ENCODE results near the gene MED16.
"Not testable (repeated sequence)": the region's sequence is repeated elsewhere in the genome, so short reads cannot be mapped to it uniquely, and the experiment has no call there.

The MED16 gene

DNA sequence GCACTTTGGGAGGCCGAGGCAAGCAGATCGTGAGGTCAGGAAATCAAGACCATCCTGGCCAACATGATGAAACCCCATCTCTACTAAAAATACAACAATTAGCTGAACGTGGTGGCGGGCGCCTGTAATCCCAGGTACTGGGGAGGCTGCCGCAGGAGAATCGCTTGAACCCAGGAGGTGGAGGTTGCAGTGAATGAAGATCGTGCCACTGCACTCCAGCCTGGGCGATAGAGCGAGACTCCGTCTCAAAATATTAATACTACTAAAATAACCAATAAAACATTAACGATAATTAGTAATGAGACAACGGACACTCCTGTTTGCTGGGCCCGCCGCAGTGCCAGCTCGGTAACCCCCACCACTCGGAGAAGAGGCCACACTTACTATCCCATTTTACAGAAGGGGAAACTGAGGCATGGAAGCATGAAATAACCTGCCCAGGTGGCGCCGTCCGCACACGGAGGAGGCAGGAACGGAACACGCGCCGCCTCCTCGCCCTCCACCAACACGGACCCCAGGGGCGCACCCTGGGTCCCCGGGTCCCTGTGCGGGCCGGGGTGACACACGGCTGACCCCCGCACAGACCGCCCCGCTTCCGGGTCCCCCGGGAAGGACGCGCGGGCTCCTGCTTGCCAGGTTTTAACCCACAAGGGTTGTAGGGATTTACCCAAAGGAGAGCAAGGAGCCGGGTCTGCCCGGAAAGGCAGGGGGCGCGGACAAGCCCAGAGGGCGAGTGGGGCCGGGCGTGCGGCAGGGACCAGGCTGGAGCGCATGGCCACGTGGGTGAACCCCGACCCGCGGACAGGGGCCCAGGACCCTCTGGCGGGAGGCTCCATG is 18.4 kb upstream of the MED16 start:
- no peak for DNase-seq

DNA sequence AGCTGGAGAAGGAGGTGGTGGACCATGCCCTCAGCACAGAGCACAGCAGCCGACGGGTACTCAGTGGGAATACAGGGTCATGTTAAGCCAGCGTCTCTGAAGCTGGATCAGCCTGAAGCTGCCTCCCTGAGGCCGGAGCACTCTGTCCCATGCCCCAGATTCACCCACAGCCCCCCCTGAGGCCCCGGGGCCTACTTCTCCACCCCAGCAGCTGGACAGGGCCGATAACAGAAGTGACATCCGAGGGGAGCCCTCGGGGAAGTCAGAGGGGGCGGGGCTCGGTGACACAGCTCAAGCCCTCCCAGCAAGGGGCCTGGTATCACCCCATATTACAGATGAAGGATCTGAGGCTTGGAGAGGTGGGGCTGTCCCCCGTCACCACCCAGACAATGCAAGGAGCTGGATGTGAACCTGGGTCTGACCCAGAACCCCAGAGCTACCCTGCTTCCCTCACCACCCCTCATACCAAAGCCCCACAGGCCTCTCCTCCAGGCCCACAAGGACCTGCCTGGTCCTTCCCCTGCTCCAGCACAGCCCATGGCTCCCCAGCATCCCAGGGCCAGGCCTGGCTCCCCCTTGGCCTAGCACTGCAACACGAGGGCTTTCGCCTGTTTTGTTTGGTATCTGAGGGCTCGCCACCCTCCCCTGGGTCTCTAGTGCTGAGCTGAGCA is 14.3 kb upstream of the MED16 start:
- DNase-seq, result no peak

DNA sequence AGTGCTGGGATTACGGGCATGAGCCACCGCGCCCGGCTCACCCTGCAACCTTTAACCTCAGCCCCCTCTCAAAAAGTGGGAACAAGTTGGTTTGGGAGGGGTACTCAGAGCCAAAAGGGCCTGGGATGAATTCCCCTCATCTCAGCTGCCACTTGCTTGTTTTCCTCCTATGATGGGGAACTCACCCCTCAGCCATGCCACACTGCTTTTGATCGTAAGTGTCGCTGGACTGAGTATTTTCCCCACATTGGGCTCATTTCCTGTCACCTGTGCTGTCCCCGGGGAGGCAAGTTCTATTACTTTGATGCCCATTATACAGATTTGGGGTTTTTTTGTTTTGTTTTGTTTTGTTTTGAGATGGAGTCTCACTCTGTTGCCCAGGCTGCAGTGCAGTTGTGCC is 13.5 kb upstream of the MED16 start:
- no peak for DNase-seq

DNA sequence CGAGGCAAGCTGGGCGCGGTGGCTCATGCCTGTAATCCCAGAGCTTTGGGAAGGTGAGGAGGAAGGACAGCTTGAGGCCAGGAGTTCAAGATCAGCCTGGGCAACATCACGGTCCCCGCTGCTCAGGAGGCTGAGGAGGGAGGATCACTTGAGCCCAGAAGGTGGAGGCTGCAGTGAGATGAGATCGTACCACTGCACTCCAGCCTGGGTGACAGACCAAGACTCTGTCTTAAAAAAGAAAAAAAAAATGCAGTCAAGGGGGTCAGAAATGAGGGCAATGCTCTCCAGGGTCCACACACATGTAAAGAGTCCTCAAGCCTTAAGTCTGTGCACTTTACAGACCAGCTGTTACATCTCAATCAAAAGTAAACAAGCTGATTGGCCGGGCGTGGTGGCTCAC is 11.6 kb upstream of the MED16 start:
- DNase-seq, result no peak

DNA sequence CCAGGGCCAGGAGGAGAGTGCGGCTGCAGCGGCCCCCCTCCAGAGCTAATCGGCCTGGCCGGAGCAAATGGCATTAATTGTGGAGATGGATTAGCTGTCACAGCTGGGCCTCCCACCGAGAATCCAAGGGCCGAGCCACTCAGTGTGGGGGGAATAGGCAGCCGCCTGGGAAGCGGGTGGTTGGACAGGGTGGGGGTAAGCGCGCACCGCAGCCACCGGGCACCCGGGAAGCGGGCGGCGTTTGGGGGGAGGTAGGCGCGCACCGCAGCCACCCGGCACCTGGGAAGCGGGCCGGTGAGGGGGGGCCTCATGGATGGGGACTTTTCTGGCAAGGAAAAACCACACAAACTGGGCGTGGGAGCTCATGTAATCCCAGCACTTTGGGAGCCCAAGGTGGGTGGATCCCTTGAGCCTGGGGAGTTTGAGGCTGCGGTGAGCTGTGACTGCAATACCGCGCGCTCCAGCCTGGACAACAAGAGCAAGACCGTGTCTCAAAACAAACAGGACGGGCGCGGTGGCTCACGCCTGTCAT is 10.3 kb upstream of the MED16 start:
- peak; percentile 39 for DNase-seq

DNA sequence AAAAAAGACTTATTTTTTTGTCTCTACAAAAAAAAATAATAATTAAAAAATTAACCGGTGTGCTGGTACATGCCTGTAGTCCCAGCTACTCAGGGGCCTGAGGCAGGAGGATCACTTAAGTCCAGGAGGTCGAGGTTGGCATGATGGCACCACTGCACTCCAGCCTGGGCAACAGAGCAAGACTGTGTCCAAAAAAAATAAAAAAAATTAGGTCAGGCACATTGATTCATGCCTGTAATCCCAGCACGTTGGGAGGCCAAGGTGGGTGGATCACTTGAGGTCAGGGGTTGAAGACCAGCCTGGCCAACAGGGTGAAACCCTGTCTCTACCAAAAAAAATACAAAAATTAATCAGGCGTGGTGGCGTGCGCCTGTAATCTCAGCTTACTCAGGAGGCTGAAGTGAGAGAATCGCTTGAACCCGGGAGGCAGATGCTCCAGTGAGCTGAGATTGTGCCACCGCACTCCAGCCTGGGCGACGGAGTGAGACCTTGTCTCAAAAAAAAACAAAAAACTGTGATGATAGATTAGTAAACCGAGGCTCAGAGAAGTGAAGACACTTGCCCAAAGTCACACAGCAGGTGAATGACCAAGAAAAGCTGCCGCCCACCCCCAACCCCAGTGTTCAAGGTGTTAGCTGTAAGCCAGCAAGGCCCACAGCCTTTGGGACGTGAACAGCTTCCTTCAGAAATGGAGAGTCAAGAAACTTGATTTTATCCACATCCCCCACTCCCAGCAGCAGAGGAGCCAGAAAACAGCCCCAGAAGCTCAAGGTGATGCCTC is 9.6 kb upstream of the MED16 start:
- no peak for DNase-seq

DNA sequence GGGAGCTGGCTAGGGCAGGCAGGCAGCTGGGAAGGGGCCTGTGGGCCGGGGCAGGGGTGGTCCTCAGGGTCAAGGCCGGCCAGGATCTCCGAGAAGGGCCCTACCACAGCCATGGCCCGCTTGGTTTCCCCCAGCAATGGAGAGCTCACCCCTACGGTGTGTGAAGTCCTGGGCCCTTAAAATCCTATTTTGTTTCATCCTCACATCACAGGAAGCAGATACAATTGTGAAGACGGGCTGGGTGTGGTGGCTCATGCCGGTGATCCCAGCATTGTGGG is 9.0 kb upstream of the MED16 start:
- no peak for DNase-seq

DNA sequence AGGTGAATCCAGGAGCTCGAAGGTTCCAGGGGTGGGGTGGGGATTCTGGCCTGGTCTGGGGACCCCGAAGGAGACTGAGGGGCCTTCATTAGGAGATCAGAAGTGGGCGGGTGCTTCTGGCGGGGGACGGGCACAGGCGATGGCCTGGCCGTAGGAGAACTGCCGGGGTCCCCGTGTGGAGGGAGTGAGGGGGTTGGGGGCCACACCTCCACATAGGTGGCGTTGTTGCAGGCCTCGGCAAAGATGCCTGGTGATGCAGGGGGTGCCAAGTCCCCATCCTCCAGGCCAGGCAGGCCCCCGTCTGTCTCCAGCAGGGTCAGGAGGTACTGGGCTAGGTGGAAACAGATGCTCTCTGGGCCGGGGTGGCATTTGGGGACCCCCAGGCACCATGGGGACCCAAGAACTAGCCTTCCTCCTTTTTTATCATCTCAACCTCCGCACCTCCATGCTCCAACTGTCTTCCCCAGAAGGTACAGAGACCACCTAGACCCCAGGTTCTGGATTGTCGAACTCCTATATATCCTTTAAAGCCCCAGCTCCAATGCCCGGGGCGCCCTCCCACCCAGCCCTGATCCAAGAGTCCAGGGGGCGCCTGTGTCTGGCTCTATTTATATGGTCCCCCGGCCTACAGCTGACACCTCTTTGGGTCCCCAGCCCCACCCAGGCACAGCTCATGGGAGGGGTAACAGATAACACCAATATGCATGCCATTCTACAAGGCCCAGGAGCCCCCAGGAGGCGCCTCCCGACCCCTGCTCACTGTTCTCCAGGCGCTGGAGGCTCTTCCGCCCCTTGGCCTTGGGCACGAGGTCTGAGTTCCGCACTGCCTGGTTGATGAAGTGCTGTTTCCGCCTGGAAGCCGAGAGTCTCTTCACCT is 8.5 kb upstream of the MED16 start:
- no peak for DNase-seq

DNA sequence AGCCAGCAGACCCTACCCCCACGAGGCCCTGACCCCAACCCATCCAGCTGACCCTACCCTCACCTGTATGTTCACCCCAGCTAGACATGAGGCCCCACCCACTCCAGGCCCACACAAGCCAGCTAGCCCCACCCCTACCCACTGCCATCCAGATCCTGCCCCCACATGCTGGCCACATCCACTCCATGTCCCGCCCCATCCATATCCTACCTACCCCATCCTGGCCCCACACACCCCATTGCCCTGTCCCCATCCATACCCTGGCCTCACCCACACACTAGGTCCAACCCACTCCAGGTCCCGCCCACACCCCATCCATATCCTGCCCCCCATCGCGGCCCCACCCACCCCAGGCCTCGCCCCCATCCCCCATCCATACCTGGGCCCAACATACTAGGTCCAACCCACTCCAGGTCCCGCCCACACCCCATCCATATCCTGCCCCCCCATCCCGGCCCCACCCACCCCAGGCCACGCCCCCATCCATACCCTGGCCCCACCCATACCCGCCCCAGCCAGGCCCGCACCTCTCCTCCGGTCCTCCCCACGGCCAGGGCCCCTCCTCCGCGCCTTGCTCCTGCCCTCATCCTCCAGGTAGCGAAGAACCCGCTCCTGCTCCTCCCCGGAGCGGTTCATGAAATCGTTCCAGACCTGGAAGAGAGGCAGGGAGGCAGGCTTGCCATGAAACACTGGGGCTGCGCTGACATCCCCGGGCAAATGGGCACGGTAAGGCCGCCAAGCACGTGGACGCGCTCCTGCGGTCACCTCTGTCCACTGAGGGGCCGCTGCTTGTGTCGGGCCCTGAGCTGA is 7.5 kb upstream of the MED16 start:
- DNase-seq, result no peak

DNA sequence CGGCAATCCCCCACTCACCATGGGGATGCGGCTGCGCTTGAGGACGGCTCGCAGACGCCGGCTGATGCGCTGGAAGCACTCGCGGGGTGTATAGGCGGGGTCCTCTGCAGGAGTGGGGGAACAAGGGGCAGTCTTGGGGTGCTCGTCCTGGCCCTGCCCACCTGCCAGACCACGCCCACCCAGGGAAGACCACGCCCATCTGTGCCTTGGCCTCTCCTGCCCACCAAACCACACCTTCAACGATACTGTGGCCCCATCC is 7.0 kb upstream of the MED16 start:
- DNase-seq, result no peak

DNA sequence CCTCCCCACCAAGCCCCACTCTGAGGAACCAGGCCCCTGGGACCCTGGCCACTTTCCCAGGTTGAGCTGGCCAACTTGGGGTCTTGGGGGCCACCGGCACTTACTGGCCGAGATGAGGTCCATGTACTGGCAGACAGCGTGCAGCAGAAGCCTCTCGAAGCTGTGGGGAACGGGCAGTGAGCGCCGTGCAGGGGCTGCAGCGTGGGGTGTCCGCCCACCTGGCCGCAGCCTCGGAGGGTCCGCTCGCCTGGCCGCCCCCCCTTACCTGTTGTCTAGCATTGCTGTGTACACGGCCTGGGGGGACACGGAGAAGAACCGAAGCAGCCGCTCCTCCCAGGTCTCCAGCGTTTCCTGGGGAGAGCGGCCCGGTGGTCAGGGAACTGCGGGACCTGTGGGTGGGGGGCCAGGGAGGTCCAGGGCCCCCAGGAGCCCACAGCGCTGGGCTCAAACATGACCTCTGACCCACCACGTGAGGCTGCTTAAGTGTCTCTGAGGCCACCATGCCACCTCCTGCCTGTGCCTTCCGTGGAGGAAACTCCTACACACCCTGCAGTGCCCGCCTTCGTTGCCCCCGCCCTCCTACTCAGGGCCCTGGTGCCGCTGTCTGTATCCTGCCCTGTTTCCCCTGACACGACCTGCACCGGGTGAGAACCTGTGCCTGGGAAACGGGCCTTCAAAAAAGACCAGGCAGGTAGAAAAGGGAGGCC is 6.5 kb upstream of the MED16 start:
- no peak for DNase-seq

DNA sequence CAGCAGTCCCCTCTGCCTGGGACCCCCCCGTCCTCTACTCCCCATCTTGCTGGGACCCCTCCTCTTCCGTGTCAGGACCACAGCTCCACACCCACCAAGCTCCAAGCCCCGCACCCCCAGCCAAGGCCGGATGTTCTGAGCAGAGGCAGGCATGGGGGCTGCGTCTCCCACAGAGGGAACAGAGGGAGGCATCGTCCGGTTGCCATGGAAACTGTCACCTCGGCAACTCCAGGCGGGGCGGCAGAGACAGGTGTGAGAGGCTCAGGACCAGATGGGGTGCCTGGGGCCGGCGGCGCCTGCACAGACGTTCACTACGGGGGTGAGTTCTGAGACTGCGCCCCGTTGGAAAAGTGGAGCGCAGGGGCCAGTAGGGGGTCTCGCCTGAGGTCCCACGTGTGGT is 5.7 kb upstream of the MED16 start:
- DNase-seq, result no peak

DNA sequence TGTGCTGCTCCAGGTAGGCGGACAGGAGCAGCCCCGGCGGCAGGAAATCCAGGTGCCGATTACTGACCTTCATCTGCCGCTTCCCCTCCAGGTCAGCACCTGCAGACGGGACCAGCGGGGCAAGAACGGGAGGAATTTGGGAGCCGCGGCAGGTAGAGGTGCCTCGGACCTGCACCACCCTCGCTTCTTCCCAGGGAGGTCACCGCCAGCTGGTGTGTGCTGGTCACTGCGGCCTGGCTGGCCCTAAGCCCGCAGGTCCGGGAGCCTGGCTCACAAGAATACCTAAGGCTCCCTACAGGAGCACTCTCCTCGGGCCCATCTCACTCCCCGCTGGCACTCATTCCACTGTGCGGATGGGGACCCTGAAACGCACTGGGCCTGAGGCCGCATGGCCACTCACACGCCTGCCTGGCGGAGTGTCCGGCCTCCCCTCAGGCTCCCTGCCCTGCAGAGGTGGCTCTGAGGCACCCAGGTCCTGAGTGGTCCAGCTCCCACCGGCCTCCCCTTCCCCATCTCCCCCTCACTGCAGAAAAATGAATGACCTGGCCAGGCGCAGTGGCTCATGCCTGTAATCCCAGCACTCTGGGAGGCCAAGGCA is 4.6 kb upstream of the MED16 start:
- no peak for DNase-seq

DNA sequence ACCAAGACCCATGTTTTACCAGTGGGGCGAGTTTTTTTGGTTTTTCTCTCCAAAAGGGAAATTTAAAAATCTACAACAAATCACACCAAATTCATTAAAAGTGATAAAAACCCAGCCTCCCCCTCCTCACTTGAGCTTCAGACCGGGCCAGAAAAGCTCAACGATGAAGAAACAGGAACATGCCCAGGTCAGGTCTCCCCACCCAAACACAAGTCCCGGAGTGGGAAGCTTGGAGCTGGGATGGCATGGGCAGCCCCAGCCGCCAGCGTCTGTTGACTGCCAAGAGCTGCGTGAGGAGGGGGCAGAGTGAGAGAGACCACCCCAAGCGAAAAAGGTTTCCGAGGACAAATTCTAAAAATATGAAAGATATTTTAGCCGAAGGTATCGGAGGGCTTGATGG is 4.0 kb upstream of the MED16 start:
- no peak for DNase-seq

DNA sequence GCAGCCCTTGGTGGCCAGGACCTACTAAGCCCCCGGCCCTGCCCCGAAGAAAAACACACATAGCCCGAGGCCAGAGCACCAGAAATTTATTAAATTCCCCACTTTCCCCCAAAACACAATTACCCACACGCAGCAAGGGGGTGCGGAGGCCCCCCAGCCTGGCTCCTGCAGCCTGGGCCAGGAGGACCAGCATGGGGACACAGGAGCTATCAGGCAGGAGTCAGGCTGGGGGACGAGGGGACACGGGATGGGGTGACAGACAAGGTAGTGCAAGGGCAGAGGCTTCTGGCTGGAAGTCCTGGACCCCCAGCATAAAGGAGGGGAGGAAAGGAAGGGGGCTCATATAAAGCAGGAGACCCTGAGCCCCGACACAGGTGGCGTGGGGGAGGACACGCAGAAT is 3.4 kb upstream of the MED16 start:
- DNase-seq, result no peak

DNA sequence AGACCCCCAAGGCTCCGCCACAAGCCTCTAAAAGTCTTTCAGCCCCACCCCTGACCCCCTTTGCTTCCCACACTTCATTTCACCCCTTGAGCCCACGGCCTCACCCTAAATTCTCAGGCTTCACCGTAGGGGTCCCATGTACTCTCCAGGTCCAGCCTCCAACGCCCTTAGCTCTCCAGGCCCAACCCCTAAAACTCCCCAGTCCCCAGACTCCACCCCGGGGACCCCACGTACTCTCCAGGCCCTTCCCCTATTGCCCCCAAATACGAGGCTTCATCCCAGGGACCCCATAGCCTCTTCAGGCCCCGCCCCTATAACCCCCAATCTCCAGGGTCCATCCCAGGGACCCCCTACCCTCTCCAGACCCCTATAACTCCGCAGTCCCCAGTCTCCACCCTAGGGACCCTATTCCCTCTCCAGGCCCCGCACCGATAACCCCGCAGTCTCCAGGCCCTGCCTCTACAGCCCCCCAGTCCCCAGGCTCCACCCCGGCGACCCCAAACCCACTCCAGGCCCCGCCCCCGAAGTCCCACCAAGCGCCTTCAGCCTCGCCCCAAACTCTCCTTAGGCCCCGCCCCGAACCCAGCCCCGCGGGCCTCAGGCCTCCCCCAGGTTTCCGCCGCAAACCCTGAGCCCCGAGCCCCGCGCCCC is 619 bp downstream of the MED16 start:
- no peak for DNase-seq

DNA sequence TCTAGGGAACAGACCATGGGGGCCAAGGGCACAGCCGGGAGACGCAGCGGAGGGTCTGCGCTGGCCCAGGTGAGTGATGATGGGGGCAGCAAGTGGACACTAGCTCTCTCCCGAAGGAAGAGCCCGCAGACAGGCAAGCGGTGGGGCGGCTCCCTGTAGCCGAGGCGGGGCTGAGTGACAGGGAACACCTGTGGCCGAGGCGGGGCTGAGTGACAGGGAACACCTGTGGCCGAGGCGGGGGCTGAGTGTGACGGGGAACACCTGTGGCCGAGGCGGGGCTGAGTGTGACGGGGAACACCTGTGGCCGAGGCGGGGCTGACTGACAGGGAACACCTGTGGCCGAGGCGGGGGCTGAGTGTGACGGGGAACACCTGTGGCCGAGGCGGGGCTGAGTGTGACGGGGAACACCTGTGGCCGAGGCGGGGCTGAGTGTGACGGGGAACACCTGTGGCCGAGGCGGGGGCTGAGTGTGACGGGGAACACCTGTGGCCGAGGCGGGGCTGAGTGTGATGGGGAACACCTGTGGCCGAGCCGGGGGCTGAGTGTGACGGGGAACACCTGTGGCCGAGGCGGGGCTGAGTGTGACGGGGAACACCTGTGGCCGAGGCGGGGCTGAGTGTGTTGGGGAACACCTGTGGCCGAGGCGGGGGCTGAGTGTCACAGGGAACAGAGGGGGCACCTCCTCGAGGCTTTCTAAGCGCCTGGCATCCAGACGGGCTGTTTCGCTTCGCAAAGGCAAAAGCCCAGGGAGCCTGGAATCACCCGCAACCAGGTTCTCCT is 1.4 kb downstream of the MED16 start:
- DNase-seq, result not testable (repeated sequence)

DNA sequence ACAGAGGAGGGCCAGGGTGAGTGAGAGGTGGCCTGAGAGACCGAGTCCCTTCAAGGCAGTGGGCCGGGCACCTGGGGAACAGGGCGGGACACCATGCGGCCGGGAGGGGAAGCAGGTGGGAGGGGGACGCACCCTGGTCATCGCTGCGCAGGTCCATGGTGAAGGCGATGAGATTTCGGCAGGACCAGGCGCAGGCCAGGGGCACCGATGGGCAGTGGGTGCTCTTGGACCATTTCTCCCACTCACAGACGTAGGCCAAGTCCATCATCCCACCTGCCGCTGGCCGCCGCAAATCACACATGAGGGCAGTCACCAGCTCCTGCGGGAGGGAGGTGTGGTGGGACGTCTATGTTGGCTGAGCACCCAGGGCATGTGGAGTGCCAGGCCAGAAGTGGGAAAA is 2.2 kb downstream of the MED16 start:
- DNase-seq, result no peak

DNA sequence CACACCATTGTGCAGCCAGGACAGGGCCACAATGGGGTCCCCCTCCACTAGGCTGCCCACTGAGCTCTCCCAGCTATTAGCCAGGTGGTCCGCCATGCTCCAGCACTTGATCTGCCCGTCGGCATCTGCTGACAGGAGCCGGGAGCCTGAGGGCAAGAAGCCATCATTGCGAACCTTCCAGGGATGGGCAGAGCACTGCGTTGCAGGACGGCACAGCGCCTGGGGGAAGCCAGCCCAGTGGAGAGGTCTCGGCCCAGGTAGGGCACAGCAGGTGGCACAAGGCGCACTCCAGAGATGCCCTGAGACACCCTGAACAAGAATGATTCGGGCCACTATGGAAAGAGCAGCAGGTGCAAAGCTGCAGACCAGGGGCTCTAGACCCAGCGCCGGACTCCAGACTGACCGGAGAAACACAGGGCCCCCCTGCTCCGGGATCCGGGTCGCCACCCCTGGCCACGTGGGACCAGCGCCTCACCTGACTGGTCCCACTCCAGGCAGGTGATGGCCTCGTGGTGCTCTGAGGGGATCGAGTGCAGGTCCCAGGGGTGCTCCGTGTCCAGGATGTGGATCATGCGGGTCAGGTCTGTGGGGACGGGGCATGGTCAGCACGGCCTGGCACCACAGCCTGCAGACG is 3.2 kb downstream of the MED16 start:
- DNase-seq, result no peak

Measured in fibroblast of skin of abdomen (primary cell).